HCT116 (cell line): ENCODE data around the gene CLPTM1L.

ENCODE experiments used
- POLR2AphosphoS5 ChIP-seq: IDR thresholded peaks from 2 replicates; pipeline ENCODE4 v1.6.1; 2011; ENCODE audit warnings: mild to moderate bottlenecking, low read depth, low read length, moderate library complexity
- TF ChIP-seq, protein P1 (sequence below): IDR thresholded peaks from 2 replicates; pipeline ENCODE4 v1.6.1; 2011; ENCODE audit warnings: mild to moderate bottlenecking, low read length, moderate library complexity; ENCODE audit not compliant: insufficient replicate concordance; ENCODE audit errors: extremely low read depth

DNA sequence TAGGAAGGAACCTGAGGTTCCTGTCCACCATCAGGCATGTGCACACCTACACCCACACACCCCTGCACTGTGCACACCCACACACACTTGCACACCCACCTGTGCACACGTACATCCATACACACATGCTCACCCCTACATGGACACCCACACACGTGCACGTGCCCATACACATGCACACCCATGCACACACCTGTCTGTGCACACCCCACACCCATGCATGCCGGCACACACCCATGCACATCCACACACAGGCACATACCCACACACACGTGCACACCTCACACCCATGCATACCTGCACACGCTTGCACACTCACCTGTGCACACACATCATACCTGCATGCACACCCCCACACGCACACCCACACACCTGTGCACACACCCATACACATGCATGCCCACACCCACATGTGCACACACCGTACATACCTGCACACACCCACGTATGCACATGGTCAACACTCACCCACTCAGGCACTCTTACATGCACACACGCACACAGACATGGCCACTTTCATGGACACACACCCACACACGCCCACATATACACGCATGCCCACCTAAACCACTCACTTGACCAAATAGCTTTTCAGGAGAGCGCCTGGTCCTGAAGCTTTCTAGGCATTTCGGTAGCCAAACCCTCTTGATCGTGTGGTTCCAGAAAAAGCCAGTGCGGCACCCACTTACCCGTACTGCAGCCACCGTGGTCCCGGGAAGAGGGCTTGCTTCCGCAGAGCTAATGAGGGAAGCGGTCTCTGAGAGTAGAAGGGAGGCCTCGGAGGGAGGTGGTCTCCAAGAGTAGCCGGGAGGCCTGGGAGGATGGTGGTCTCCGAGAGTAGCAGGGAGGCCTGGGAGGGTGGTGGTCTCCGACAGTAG is 36.7 kb upstream of the CLPTM1L start:
- TF ChIP-seq, protein P1, sequence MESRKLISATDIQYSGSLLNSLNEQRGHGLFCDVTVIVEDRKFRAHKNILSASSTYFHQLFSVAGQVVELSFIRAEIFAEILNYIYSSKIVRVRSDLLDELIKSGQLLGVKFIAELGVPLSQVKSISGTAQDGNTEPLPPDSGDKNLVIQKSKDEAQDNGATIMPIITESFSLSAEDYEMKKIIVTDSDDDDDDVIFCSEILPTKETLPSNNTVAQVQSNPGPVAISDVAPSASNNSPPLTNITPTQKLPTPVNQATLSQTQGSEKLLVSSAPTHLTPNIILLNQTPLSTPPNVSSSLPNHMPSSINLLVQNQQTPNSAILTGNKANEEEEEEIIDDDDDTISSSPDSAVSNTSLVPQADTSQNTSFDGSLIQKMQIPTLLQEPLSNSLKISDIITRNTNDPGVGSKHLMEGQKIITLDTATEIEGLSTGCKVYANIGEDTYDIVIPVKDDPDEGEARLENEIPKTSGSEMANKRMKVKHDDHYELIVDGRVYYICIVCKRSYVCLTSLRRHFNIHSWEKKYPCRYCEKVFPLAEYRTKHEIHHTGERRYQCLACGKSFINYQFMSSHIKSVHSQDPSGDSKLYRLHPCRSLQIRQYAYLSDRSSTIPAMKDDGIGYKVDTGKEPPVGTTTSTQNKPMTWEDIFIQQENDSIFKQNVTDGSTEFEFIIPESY, result no peak
- no peak for TF ChIP-seq POLR2AphosphoS5
